T-helper 9 cell (primary cell): ENCODE measurements around the gene CSNK2A3.

Experiments
- DNase-seq: peaks from one replicate; pipeline ENCODE4 v3.0.0-alpha.2; 2020

Gene CSNK2A3

DNA sequence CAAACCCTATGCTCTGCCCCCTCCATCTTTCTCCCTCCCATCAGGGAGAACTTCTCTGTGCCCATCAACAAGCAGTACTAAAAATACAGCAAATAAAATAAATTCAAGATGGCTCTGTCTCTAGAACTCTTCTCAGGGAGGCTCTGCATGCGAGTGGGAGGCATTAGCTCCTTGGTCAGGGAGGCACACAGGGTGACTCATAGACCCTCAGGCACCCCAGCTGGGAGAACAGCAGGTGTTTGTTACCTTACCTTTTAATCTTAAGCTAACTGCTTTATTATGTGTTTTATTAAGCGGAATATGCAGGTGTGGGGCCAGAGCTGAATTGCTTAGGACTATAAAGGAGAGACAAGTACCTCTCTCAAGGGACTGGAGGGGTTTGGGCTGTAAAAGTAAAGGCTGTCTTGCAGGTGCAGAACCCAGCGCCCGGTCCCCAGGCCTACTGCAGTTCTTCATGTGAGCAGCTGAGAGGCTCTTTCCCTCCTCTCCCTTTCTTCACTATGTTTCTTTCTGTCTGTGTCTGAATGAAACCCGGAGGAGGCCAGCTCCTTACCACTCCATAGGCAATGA, 20.8 kb downstream of the CSNK2A3 start:
- no peak for DNase-seq

DNA sequence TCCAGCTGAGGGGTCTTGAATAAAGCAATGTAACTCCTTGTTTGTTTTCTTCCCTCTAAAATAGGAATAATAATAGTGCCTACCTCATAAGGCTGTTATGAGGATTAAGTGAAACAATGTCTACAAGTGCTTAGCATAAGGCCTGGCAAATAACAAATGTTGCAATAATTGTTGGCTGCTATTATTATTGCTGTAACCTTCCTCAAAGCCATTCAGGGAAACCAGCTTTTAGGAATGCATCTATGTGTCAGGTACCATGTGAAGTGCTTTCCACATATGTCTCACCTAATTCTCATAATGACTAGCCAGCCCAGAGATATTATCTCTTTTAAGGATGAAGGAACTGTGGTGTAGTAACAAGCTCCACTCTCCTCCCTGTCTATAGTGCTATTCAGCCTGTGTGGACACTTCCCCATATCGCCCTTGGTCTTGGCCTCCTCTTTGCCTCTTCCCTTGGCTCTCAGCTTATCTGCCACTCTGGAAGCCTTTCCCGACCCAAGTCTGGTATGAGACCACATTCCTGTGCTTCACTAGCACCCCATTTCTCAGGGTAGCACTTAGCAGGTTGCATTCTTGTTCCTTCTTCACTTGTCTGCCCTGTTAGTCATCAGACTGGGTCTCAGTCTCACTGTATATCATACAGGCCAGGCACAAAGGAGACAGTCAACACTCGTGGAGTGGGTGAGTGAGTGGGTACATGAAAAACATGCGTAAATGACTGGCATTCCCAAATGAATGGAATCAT, 23.8 kb downstream of the CSNK2A3 start:
- DNase-seq = no peak

DNA sequence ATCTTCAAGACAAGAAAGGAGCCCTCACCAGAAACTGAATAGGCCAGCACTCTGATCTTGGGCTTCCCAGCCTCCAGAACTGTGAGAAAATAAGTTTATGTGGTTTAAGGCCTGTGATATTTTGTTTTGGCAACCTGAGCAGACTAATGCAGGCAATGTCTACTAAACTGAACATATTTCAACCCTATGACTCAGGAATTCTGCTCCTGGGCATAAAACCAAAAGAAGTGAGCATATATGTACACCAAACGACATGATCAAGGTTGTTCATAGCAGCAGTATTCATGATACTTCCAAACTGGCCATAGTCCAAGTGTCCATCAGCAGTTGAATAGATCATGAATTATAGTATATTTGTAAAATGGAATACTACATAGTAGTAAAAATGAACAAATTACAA, 29.0 kb downstream of the CSNK2A3 start:
- DNase-seq = no peak

DNA sequence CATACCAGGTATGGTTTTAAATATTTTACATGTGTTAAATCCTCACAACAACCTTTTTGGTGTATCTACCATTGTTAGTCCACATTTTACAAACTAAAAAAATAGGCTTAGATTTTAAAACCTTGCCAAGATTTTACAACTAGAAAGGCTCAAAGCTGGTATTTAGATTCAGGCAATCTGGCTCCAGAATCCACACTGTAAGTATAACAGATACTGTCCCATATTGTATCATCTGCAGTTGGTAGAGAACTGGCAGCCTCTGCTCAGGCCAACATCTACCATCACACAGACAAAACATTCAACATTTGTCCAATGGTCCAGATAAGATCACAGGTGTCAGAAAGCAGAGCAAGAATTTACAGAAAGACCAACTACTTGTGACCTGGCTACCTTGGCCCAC, 30.9 kb downstream of the CSNK2A3 start:
- no peak for DNase-seq

DNA sequence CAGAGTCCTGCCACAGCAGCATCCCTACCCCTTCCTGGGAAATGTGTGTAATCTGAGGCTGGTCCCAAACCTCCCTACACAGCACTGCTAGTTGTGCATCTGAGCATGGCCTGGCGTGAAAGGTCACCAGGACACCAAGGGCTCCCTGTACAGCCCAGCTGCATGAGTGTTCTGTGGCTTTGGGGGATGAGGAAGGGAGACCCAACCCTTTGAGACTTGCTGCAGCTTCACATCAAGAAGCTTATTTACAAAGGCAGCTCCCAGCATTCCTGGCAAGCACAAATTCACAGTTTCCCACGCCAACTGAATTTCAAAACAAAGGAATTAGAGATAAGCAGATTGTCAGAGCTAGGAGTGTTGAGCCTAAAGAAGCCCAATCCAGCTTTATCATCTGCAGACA, 32.2 kb downstream of the CSNK2A3 start:
- DNase-seq = no peak

DNA sequence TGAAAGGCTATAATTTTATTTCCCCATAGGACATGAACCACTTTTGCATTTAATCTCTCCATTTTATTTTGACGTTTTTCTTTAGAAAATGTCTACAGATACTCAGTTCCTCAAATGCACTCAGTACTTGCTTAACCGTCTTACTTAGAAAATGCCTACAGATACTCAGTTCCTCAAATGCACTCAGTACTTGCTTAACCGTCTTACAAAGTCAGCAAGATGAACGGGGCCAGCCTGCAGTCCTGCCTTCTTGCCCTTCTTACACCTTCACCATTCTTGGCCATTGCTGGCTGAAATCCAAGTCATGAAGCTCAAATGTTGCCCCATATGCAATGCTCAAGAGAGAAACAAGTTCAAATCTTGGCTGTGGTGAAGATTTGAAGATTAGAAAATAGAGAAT, 34.1 kb downstream of the CSNK2A3 start:
- DNase-seq = no peak

DNA sequence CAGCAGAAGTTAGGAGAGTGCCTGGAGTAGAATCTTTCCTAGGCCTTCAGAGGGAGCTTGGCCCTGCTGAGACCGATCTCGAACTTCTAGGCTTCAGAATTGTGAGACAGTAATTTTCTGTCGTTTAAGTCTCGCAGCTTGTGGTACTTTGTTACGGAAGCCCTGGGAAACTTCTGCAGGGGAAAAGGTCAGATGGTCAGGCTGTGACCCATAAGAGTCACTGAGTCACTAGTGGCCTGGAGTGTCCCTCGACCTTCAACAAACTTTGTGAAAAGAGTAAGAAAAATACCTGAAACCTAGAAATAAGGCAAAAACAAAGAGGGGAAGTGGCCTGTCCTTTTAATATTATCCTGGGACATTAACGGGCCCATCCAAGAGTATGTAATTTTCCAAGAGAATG, 34.6 kb downstream of the CSNK2A3 start:
- no peak for DNase-seq

DNA sequence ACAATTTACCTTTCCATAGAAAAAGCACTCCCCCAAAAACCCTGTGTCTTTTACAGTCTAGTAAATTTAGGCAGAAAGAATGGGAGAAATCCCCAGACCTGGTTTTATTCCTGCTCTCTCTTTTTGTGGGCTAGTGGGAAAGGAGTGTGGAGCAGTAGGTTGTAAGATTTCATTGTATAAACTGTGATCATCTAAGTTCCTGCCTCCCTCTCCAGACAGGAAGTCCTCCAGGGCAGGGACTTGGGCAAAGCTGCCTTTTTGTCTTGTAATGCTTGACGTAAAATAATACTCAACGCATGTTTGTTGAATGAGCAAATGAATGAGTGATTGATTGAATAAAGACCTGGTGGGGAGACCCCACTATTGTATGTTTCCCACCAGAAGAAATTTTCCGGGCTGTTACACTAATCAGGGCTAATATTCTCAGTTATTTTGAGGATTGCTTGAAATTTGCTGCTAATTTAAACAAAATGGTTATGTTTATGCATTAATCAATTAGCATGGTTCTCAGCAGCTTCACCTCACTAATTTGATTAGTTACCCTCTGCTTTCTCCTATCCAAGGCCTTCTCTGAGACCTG, 36.3 kb downstream of the CSNK2A3 start:
- DNase-seq = no peak

DNA sequence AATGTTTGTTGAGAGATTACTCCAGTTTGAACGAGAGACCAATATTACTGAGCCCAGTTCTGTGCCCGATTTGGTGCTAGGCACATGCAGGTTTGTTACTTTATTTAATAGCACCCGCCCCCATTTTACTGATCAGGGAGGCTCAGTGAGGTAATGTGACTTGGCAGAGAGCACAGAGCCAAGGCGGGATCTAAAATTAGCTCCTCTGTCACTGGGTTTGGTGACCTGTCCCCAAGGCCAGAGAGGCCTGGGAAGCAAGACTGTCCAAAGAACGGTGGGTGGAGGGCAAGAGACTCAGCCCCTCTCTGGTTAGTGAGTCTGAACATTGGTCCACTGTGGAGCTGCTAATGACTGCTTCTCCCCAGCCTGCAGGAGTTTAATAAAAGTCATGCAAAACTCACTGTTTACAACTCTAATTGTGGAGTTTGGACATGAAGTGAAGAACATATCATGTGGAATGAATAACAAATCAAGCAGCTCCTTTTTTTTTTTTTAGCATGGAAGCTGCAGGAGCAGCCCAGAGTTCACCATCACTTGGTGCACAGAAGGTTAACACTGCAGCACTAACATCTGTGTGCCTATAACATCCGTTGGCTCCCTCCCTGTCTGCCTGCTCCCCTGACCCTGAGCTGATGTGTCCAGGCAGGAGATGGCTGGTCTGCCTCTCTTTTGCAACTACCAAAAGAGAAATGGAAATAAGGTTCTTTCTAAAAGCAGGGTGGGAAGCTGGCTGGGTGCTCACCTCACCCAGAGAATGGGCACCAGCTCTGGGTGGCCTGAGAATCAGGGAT, 39.0 kb downstream of the CSNK2A3 start:
- no peak for DNase-seq

DNA sequence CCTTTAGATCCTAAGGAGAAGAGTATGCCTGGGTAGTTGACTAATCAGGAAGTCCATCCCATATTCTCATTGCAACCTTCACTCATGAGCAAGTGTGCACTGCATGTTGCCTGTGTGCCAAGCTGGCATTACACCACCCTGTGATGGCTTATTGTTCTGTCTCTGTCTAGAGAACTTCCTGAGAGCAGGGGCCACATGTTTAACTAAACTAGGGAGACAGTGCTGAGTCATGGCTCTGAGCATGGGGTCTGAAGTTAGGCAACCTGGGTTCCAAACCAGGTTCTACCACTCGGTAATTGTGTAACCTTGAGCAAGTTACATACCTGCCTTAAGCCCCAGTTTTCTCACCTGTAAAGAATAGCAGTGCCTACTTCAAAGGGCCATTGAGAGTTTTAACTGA, 39.6 kb downstream of the CSNK2A3 start:
- no peak for DNase-seq

DNA sequence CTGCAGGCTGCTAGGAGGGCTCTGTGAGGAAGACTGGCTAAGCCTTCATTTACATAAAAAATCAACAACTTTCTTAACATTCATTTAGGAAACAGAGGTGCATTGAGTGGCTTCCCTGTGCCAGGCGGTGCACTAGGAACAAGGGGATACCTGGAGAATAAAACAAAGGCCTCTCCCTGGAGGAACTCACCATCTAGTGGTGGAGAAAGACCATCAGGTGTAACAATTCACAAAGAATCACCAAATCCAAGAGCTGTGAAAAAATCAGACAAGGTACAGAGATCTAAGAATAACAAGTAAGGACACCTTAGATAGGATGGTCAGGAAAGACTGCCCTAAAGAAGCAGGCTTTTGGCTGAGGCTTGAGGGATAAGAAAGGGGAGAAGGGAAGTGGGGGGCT, 40.3 kb downstream of the CSNK2A3 start:
- DNase-seq = no peak

DNA sequence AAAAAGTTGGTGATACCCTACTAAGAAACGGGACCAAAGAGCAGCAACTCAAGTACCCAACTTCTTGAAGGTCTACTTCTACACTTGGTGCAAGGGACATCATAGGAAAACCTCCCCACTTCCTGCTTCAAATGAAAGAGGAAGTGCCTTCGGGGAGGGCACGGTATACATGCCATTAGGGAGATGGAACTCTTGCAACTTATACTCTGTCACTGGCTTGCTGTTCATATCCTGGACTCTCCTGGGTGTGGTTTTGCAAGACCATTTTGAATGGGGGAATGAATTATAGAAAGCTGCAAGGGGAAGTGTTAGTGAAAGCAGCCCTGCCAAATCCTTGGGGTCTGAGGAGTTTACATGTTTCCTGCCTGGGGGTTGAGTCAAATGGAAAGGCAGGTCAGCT, 41.9 kb downstream of the CSNK2A3 start:
- no peak for DNase-seq

DNA sequence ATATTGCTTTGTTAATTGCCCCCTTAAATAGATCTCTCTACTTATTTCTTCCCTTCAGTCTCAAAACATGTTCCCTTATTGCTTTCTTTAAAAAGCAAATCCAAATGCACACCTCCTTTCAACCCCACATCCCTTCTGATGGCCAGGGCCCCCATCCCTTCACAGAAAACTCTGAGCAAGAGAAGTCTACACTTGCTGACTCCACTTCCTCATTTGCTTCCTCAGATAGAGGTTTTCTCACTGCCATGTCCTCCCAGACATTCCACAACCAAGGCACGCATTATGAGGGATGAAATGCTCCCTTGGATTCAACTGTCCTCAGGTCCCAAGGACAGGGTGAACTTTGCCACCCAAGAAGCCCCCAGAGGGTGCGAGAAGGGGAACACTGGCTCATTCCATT, 43.1 kb downstream of the CSNK2A3 start:
- no peak for DNase-seq

DNA sequence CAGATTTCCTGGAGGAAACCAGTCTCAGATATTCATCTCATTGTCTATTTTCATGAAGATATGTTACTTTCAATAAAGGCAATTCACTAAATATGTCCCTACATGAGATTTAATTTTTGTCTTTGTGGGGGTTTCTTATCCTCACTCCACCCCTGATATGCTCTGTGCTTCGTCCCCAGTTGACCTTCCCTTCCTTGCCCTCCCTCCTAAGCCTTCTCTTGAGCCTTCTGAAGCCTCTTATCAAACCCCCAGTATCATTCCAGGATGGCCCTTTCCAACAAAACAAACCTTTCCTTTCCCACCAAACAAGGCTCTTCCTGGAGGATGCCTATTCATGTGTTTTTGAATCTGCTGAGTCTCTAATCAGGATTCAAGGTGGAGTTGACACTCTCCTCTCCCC, 44.8 kb downstream of the CSNK2A3 start:
- no peak for DNase-seq

DNA sequence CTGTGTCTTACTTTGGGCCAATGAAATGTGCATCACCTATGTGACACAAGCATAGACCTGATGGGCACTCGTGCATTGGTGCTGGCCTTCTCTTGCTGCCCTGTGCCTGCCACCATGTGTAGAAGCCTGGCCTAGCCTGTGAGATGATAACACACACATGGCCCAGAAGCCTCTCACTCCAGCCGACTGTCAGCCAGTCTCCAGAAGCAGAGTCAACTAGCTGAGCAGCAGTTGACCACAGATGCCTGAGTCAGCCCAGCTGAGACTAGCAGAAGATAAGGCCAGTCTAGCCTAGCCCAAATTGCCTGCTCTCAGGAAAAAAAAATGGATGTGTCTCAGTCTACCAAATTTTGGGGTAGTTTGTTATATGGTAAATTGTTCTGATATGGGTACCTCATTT, 46.2 kb downstream of the CSNK2A3 start:
- no peak for DNase-seq

DNA sequence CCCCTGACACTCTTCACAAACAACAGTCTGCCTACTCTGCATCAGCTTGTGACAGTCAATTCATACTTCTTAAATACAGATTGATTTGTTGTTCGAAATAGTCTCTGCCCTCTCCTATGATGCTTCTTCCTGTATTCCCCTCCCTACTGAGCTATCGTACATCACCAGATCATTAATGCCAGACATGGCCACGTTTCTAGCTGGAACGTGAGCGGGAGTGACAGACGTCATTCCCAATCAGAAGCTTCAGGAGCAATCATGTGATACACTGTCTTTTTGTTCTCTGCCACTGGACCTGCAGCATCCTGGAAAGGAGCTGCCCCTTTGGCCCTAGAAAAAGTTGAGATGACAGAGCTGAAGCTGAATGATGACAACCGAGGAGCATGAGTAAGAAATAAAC, 48.5 kb downstream of the CSNK2A3 start:
- DNase-seq = no peak

DNA sequence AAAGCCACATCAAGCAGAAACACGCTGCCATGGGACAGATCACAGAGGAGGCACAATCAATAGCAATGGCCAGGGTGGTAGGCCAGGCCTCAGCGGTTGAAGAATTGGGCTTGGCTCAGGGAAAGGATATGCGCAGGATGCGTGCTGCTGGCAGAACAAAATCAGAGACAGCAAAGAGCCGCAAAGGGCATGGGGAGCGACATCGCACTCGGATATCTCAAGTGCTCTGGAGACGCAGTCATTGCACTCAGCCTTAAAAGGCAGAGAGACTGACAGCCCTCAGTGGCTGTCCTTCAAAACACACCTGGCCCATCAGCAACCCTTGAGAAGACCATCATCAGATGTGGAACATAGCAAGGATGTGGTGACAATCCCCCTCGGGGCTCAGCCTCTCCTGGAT, 50.5 kb downstream of the CSNK2A3 start:
- DNase-seq = no peak
